Gastroesophageal sphincter (tissue), 3 donors: ENCODE measurements around the gene FRZB.

Source experiments
- CTCF ChIP-seq, 4 experiments: fragments of 200-600 bp in 2 of 4; fragments of 450-650 bp in 2 of 4; sonication (generic) in 1 of 4; IDR thresholded peaks; one replicate each; pipeline ENCODE4 v1.5.1; 2017 to 2019; ENCODE audit warnings: antibody characterized with exemption in 4 of 4, mild to moderate bottlenecking in 2 of 4, moderate library complexity in 2 of 4
- POLR2A ChIP-seq, 2 donors: fragments of 450-650 bp; IDR thresholded peaks; one replicate each; pipeline ENCODE4 v1.6.1; 2017; ENCODE audit warnings: antibody characterized with exemption in 2 of 2, mild to moderate bottlenecking in 2 of 2, moderate library complexity in 1 of 2

- TF ChIP-seq CTCF (IDR thresholded peaks at IDR 0.05) (no peak), POLR2A (IDR thresholded peaks at IDR 0.05) (no peak)
Observed at GRCh38 chr2:182852801-182853200, 13.6 kb downstream of the FRZB start.
